ENCODE data around the gene TGOLN2. TPM values are rescaled to one million over a fixed set of nuclear protein-coding genes. Genes with fewer than 3 reads are reported as not detected.
A peak's percentile ranks its signal among the peaks of the same experiment; 100 is the strongest.

TGOLN2 gene
- total and polyA plus RNA-seq, 2 of the 13 experiments (the other 11 are each of a cell fraction or from before 2014, with no cell fraction given) = 99.6 to 155 TPM

GRCh38 chr2:85324639-85325465, 2.9 kb downstream of the TGOLN2 start (continued):
- TF ChIP-seq FOXO1 (CRISPR knock-in tag; IDR thresholded peaks at IDR 0.05) = peak; percentile 30; the same call in 1 of the 2 replicates
- no peak for TF ChIP-seq ZBTB39 (CRISPR knock-in tag; IDR thresholded peaks at IDR 0.05)
- TF ChIP-seq DPF2 (CRISPR knock-in tag; IDR thresholded peaks at IDR 0.05; ENCODE audit: borderline replicate concordance, low read depth) = peak; percentile 60; the same call in 1 of the 2 replicates
- 0 out of 3 replicates have a peak, but pooled peaks have one; percentile 42 for TF ChIP-seq MXI1 (IDR thresholded peaks at IDR 0.05; ENCODE audit: borderline replicate concordance, low read depth, low read length)
- 0 out of 2 replicates have a peak, but pooled peaks have one; percentile 86 for TF ChIP-seq CC2D1A (CRISPR knock-in tag; IDR thresholded peaks at IDR 0.05)
- no peak for TF ChIP-seq ZNF562 (CRISPR knock-in tag; IDR thresholded peaks at IDR 0.05; ENCODE audit: borderline replicate concordance)
- peak; percentile 73; the same call in 1 of the 2 replicates for TF ChIP-seq GATA4 (IDR thresholded peaks at IDR 0.05; ENCODE audit: borderline replicate concordance, low read depth)
- peak; percentile 97 for TF ChIP-seq TFAP4 (IDR thresholded peaks at IDR 0.05; ENCODE audit: borderline replicate concordance, low read depth)
- peak; percentile 93 for TF ChIP-seq TARDBP (CRISPR knock-in tag; IDR thresholded peaks at IDR 0.05)
- no peak for TF ChIP-seq FOXP1 (IDR thresholded peaks at IDR 0.05)
- TF ChIP-seq FOXP1 (CRISPR knock-in tag; IDR thresholded peaks at IDR 0.05) = peak; percentile 79
- peak; percentile 81 for TF ChIP-seq HOXA3 (CRISPR knock-in tag; IDR thresholded peaks at IDR 0.05)
- no peak for TF ChIP-seq ZNF382 (CRISPR knock-in tag; IDR thresholded peaks at IDR 0.05; ENCODE audit: borderline replicate concordance)
- no peak for TF ChIP-seq ARHGAP35 (CRISPR knock-in tag; IDR thresholded peaks at IDR 0.05; ENCODE audit: borderline replicate concordance)
- no peak for TF ChIP-seq ATF5 (CRISPR knock-in tag; IDR thresholded peaks at IDR 0.05; ENCODE audit: low read depth)
- no peak for TF ChIP-seq ZFP91 (CRISPR knock-in tag; IDR thresholded peaks at IDR 0.05; ENCODE audit: borderline replicate concordance)
- no peak for TF ChIP-seq MLLT10 (CRISPR knock-in tag; IDR thresholded peaks at IDR 0.05)
- TF ChIP-seq ZNF280B (CRISPR knock-in tag; IDR thresholded peaks at IDR 0.05; ENCODE audit: borderline replicate concordance) = no peak
- TF ChIP-seq ZBTB42 (CRISPR knock-in tag; IDR thresholded peaks at IDR 0.05) = no peak
- TF ChIP-seq RARA (CRISPR knock-in tag; IDR thresholded peaks at IDR 0.05) = peak; percentile 96
- peak; percentile 94 for TF ChIP-seq TFE3 (CRISPR knock-in tag; IDR thresholded peaks at IDR 0.05)

Measured in HepG2 (cell line).